GM12878 (cell line): ENCODE data around the gene DNAJB4. TPM values are rescaled to one million over a fixed set of nuclear protein-coding genes. Genes with fewer than 3 reads are reported as not detected.

Experiments
- ATF3 ChIP-seq: IDR thresholded peaks from 2 replicates; pipeline ENCODE4 v1.6.1; 2011; ENCODE audit warnings: low read depth, mild to moderate bottlenecking, low read length, moderate library complexity, borderline replicate concordance; ENCODE audit errors: extremely low read depth
- CBFB ChIP-seq: IDR thresholded peaks from 2 replicates; pipeline ENCODE4 v1.6.1; 2016; ENCODE audit warnings: antibody characterized with exemption, low read depth
- CEBPB ChIP-seq, 2 experiments: fragments of 150-350 bp in 1 of 2; IDR thresholded peaks; 2 replicates each; pipeline ENCODE4 v1.6.1; 2012 to 2014; ENCODE audit warnings: low read depth in 2 of 2, low read length in 2 of 2, borderline replicate concordance in 1 of 2, inconsistent platforms in 1 of 2
- CTCF ChIP-seq, 3 experiments: IDR thresholded peaks in 2 of 3; conservative IDR thresholded peaks in 1 of 3; 2 replicates each; pipeline ENCODE4 v1.5.1; 2011; ENCODE audit warnings: low read depth in 3 of 3, low read length in 3 of 3, mild to moderate bottlenecking in 3 of 3, control low read depth in 2 of 3, moderate library complexity in 2 of 3, inconsistent platforms in 1 of 3, mixed read lengths in 1 of 3; ENCODE audit not compliant: control insufficient read depth in 2 of 3, insufficient read depth in 1 of 3; ENCODE audit errors: extremely low read depth in 1 of 3
- HSF1 ChIP-seq: fragments of 150-350 bp; IDR thresholded peaks from 2 replicates; pipeline ENCODE4 v1.6.1; 2014; ENCODE audit warnings: mild to moderate bottlenecking, low read depth, low read length
- LARP7 ChIP-seq: fragments of 450-650 bp; IDR thresholded peaks from 2 replicates; pipeline ENCODE4 v1.6.1; 2017; ENCODE audit warnings: mild to moderate bottlenecking
- POLR2A ChIP-seq: IDR thresholded peaks from 2 replicates; pipeline ENCODE4 v1.6.1; 2011; ENCODE audit warnings: low read depth, mild to moderate bottlenecking, low read length
- RAD51 ChIP-seq: fragments of 450-650 bp; IDR thresholded peaks from 2 replicates; pipeline ENCODE4 v1.6.1; 2016; ENCODE audit warnings: moderate library complexity, mild to moderate bottlenecking, inconsistent platforms
- RUNX3 ChIP-seq: IDR thresholded peaks from 2 replicates; pipeline ENCODE4 v1.6.1; 2012; ENCODE audit warnings: low read length, inconsistent platforms
- USF1 ChIP-seq: IDR thresholded peaks from 2 replicates; pipeline ENCODE4 v1.6.1; 2011; ENCODE audit warnings: borderline replicate concordance, low read depth, mild to moderate bottlenecking, moderate library complexity, mixed read lengths, low read length; ENCODE audit not compliant: insufficient read depth; ENCODE audit errors: extremely low read length
- polyA plus RNA-seq, 11 experiments: library from polyadenylated mRNA; depleted of rRNA in 4 of 11; unstranded in 6 of 11; stranded (reverse) in 5 of 11; fragments of >200 nt; fragmentation: Nextera tagmentation in 4 of 11; fragmentation: Illumina TruSeq in 1 of 11; extraction: Ambion mirVana in 4 of 11; extraction: Trizol in 1 of 11; gene quantifications; 1 replicate in 1 of 11; 2 replicates in 10 of 11; pipeline versions ENCODE4 v1.2.1 to v1.2.3, GENCODE V29; 2011 to 2016; ENCODE audit warnings: inconsistent platforms in 2 of 11, missing spikeins in 2 of 11, low read depth in 1 of 11
- total RNA-seq, 4 experiments: library from RNA; depleted of rRNA in 3 of 4; stranded (reverse); fragments of >200 nt in 3 of 4; fragmentation: Illumina TruSeq in 1 of 4; extraction: Trizol in 1 of 4; gene quantifications; 2 replicates each; pipeline versions ENCODE4 v1.2.1 to v1.2.3, GENCODE V29; 2013 to 2021

The DNAJB4 gene
- total and polyA plus RNA-seq, 10 of the 15 experiments (the other 5 are each of a cell fraction or from before 2014, with no cell fraction given), result 3.8 to 10.5 (median 6.6) TPM

- TF ChIP-seq CTCF (IDR thresholded peaks at IDR 0.05 in 2 of 3, conservative IDR thresholded peaks at IDR 0.05 in 1 of 3; ENCODE audit: control insufficient read depth in 2 of 3, extremely low read depth in 1 of 3, insufficient read depth in 1 of 3, low read depth in 3 of 3, low read length in 3 of 3) (no peak), POLR2A (no peak), CEBPB (IDR thresholded peaks at IDR 0.05; ENCODE audit: borderline replicate concordance in 1 of 2, low read depth in 2 of 2, low read length in 2 of 2) (no peak), RAD51 (no peak), CBFB (no peak), USF1 (no peak), HSF1 (no peak), LARP7 (no peak), ATF3 (no peak), RUNX3 (no peak)
Measured at GRCh38 chr1:78015148-78015547, 10.4 kb downstream of the DNAJB4 start (continued).
